ENCODE results near the gene LRP6.

GRCh38 chr12:12290206-12290605, 23.4 kb upstream of the LRP6 start:
- TF ChIP-seq CTCF (conservative IDR thresholded peaks at IDR 0.05; ENCODE audit: low read length) (no peak), EZH2phosphoT487 (IDR thresholded peaks at IDR 0.05; ENCODE audit: borderline replicate concordance, low read depth, low read length) (no peak)
